ENCODE data around the gene FPGS.
"Not testable (repeated sequence)": the region's sequence is repeated elsewhere in the genome, so short reads cannot be mapped to it uniquely, and the experiment has no call there.

The FPGS gene

DNA sequence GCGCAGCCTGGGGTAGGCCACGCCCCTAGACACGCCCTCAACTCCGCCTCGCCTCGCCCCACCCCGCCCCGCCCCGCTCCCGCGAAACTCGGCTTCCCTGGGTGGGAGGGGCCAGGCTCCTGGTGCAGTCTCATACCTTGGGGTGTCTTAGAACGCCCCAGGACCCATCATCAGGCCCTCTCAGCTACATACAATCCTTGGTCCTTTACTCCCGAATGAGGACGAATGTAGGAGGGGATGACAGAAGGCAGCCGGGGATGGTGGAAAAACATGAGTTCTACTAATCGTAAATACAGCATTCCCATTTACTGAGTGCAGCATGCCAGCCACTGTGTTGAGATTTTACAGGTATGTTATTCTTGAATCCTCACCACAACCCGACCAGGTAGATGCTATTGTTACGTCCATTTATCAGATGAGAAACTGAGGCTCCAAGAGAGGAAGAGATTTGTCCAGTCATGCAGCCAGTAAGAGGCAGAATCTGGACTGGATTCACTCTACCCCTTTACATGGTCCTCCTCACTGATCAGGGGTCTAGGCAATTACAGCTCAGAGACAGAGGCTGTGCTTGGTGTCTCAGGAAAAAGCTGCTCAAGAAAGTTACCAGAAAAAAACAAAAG, 31.0 kb upstream of the FPGS start:
- DNase-seq, result no peak

DNA sequence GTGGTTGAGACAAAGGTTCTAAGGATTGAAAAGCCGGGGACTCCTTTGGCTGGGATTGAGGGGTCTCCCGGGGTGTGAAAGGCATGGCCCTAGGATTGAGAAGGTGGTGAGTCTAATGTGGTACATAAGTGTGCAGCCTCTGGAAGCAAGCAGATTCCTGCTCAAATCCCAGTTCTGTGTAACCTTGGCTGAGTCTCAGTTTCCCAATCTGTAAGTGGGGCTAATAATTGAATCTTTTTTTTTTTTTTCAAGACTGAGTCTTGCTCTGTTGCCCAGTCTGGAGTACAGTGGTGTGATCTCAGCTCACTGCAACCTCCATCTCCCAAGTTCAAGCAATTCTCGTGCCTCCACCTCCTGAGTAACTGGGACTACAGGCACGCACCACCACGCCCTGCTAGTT, 30.1 kb upstream of the FPGS start:
- DNase-seq, result no peak

DNA sequence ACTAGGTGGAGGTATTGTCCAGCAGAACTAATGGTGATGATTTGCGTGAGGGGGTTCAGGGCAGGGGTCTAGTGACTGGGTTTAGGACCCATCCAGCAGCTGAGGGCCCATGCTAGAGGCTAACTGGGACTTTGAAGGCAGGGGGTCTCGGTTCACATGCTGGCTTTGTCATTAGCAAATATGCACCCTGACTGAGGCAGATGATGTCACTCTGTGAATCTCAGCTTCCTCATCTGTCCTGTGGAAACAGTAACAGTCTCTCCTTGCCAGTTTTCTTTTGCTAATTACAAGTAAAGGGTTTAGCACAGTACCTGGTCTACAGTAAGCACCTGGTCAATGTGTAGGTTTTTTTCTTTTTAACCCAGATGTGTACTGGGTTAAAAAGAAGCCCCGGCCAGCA, 29.4 kb upstream of the FPGS start:
- DNase-seq, result no peak

DNA sequence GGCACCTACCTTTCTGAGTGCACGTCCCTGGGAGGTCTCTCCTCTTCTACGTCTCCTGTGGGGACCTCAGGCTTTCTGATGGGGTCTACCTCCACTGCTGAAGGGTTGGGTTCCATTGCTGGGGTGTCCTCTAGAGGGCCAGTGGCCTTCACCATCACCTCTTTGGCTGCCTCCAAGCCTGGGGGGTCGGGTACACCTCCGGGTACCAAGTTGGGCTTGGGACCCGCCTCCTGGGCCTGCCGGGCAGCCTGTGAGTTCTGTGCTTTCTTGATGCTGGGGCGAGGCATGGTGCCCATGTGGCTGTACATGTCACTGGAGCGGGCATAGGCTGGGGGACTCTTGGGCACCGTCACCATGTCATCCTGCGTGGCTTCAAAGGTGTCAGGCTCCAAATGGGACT, 28.7 kb upstream of the FPGS start:
- no peak for DNase-seq

DNA sequence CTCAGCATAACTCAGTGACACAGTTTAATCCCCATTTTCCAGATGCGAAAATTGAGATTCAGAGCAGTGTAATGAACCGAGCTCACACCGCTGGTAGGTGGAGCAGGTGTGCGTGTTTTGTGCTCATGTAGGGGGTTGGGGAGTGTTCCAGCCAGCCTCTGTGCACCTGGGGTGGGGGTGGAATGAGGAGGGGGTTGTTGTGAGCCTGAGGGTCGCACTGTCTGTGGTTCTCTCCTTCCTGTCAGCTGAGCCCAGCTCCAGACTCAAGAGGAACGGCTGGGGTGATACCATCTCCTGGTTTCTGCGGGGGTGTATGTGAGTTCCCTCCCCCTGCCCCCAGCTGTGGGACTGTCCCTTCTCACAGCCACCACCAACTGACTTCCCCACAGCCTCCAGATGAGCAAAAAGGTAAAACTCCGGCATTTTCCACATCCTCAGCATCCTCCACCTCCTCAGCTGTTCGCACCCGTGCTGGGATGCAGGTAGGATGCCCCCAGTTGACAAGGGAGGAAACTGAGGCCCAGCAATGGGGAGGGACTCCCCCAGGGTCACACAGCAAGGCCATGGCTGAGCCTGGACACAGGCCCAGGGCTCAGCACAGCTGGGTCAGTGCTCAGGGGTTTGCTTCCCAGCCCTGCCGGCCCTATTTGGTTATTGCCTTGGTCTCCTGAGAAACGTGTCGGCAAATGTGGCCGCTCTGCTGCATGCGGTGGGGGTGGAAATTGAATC, 26.3 kb upstream of the FPGS start:
- no peak for DNase-seq

DNA sequence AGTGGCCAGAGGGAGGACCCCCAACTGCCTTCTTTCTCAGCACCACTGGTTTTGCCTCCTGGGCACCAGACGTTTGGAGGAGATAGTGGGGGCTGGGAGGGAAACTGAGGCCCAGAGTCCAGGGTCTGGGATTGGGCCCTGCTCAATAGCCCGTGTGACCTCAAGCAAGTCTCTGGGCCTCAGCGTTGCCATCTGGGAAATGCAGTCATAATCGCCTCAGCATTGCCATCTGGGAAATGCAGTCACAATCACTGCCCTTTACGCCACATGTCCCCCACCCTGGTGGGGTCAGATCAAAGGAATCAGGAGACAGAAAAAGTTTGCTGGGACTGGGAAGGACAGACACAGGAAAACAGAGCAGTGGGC, 25.8 kb upstream of the FPGS start:
- DNase-seq, result no peak

DNA sequence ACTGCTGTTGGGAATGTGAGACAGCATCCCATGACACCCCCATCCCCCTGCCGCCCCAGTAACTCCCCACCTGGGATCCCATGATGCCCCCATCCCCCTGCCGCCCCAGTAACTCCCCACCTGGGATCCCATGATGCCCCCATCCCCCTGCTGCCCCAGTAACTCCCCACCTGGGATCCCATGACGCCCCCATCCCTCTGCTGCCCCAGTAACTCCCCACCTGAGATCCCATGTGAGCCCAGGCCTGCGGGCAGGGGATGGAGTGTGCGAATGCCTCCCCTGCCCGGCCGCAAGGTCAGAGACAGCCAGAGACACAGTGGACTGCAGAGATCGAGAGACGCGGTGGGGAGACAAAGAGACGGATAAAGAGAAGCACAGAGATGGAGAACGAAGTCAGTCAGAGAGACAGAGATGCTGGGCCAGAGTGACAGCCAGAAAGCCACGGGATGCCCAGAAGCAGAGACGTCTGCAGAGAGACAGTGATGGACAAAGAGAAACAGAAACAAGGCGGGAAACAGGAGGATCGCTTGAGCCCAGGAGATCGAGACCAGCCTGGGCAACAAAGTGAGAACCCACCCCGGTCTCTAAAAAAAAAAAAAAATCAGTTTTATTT, 25.2 kb upstream of the FPGS start:
- no peak for DNase-seq

DNA sequence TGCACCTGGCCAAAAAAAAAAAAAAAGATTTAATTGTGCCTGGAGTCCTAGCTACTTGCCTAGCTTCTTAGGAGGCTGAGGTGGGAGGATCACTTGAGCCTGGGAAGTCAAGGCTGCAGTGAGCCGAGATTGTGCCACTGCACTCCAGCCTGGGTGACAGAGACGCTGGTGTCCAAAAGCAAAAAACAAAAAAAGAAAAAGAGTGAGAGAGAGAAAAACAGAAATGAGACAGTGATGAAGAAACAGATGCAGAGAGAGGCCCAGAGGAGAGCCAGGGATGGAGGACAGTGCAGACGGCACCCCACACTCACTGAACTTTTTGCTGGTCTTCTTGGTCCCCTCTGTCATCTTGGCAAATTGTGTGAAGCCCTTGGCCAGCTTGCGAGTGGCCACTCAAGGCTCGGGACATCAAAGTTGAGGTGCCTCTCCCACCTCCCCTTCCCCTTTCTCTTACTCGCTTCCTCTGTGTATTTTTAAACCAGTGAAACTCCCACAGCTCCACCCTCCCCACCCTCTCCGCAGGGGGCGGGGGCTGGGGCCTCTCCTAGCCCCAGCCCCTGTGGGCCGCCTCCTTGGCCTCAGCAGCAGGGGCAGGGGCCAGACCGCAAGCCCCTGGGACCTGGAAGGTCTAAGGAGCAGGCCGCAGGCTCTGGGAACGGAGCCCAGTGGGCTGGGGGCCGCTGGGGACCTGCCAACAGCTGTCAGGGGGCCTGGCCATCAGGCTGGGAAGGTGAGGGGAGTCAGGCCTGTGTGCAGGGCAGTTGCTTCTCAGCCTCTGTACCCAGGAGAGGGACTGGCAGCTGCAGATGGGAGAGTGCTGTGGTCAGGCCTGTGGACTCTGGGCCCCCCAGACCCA, 24.2 kb upstream of the FPGS start, which contains the start of gene SH2D3C:
Gene SH2D3C (minus strand): TSS at position 387 of the 856 bp plus-strand sequence. CDS start 39 bp downstream, at position 348.
- no peak for DNase-seq

DNA sequence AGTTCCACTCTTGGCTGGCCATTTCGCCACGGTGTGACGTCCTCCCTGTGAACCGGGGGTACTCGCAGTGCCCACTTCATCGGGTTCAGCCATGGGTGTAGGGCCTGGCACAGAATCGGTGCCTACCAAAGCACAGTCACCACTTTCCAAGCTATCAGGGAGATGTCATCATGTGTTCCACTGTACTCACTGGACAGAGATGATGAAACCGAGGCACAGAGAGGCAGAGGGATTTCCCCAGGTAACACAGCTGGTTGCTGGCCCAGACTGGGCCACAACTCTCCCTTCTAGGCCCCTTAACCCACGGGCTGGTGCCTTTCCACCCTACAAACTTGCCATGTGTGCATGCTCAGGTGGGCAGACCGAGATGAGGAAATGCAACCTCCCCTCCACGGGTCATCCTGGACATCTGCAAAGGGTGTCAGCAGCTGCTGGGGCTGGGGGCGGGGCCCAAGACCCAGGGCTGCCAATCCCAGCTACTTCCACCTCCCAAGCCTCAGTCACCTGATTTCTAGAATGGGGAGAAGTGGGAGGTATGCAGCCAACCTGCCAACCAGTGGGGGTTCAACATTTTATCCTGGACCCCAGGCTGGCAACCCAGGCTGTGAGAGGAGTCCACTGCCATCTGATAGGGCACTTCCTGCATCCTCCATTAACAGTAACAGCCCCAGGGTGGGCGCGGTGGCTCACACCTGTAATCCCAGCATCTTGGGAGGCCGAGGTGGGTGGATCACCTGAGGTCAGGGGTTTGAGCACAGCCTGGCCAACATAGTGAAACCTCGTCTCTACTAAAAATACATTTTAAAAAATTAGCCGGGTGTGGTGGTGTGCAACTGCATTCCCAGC, 23.3 kb upstream of the FPGS start:
- no peak for DNase-seq

DNA sequence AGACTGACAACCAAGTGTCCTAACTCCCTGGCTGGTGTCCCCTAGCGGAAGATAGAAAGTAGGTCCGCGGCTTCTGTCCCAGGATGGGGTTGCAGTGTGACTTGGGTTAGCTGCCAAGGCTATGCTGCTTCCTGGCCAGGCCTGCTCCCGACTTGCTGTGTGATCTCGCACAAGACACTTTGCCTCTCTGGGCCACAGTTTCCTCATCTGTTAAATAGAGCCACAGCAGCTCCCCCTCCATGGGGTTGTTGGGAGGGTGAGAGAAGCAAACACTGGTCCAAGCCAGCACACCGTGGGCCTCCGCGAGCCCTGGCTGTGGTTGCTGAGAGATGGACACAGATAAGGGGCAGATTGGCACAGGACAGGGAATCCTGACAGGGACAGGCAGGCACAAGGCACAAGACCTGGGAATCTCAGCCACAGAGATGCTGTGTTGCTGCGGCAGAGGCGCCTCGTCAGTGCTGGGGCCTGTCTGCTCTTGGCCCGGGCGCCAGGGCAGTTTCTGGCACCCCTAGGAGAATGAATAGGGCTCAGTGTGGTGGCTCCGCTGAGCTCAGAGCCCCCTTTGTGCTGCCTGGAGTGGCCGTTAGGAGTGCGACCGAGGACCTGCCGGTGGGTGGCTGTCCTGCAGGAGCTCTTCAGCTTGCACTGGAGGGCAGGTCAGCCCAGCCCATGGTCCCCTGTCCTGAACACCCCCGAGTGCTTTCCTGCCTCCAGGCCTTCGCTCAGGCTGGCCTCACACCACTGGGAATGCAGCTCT, 22.4 kb upstream of the FPGS start:
- DNase-seq, result no peak

DNA sequence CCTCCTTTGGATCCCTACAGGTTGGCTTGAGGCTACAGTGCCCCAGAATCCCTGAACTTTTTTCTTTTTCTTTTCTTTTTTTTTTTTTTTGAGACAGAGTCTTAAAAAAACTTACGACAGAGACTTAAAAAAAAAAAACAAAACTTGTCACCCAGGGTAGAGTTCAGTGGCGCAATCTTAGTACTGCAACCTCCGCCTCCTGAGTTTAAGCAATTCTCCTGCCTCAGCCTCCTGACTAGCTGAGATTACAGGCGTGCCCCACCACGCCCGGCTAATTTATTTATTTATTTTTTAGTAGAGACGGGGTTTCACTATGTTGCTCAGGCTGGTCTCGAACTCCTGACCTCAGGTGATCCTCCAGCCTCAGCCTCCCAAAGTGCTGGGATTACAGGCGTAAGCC, 21.8 kb upstream of the FPGS start:
- not testable (repeated sequence) for DNase-seq

DNA sequence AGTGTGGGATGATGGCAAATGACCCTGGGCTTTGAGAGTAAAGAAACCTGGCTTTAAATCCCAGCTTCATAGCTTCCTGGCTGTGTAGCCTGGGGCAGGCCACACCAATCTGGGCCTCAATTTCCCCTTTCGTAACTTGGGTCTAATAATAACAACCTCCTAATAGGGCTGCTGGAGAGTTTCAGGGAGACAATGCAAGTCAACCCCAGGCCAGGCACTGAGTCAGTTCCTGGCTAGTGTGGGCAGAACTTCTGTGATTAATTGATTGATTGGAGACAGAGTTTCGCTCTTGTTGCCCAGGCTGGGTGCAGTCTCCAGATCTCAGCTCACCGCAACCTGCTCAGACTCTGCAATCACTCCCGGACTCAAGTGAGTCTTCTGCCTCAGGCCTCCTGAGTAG, 20.9 kb upstream of the FPGS start:
- no peak for DNase-seq

DNA sequence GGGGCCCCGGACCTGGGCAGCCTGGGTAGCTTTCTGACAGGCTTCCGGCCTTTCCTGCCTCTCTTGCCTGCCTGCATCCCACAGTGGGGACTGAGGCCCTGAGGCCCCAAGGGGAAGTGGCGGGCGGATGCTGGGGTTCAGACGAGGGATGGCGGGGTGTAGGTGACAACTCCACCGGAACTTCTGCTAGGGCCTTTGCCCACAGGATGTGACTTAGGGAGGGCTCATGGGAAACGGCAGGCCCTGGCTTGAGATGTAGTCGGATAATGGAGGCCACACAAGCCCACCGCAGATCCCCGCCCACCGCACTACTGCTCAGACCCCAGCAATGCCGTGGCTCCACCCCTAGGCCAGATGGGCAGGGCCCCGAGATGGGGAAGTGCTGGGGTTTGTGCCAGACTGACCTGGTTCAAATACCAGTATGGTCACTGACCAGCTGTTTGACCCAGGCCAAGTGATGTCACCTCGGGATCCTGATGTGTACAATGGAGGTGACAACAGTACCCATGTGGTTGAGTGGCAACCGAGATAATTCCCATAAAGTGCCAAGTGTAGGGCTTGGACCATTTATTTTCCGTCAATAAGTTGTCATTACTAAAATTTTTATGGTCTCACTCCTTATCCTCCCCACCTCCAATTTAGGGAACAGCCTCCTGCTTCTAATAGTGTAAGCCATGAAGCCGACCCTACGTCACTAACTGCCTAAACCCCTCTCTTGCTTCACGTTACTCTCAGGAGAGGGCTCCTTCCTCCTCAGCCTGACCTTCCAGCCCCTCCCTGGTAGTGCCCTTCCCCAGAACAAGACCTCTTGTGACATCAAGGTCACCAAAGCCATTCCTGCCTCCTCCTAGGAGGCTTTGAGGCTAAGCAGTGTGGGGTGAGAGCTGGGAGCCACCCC, 19.3 kb upstream of the FPGS start:
- DNase-seq, result no peak

DNA sequence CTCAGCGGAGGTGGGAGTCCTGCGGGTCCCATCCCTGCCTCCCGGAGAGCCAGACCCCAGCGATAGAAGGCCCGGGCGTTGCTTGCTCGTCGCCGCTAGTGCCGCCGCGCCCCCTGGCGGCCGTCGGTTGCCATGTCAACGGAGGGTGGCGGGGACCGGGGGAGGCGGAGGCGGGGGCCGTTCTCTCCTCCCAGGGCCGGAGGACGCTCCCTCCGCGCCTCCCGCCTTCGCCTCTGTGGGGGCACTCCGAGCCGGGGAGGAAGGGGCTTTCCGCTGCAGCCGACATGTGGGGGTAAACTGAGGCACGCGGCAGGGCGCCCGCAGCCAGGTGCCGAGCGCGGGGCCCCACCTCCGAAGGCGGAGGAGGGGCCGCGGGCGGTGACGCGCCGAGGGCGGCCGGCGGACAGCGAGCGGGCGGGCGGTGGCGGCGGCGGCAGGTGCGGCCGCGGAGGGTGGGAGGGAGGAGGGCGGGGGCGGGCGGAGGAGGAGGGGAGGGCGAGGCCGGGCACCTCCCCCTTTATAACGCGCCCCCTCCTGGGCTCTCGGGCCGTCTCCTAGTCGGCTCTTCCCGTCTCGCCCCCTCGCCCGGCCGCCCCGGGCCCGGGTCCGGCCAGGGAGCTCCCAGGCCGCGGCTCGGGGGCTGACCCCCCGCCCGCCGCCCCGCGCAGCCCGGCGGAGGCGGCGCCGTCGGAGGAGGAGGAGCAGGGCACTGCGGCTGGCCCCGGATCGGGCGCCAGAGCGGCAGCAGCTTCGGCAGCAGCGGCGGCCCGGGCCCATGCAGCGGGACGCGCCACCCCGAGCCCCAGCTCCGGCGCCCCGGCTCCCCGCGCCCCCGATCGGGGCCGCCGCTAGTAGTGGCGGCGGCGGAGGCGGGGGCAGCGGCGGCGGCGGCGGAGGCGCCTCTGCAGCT, 17.4 kb upstream of the FPGS start:
- DNase-seq, result peak; percentile 71

DNA sequence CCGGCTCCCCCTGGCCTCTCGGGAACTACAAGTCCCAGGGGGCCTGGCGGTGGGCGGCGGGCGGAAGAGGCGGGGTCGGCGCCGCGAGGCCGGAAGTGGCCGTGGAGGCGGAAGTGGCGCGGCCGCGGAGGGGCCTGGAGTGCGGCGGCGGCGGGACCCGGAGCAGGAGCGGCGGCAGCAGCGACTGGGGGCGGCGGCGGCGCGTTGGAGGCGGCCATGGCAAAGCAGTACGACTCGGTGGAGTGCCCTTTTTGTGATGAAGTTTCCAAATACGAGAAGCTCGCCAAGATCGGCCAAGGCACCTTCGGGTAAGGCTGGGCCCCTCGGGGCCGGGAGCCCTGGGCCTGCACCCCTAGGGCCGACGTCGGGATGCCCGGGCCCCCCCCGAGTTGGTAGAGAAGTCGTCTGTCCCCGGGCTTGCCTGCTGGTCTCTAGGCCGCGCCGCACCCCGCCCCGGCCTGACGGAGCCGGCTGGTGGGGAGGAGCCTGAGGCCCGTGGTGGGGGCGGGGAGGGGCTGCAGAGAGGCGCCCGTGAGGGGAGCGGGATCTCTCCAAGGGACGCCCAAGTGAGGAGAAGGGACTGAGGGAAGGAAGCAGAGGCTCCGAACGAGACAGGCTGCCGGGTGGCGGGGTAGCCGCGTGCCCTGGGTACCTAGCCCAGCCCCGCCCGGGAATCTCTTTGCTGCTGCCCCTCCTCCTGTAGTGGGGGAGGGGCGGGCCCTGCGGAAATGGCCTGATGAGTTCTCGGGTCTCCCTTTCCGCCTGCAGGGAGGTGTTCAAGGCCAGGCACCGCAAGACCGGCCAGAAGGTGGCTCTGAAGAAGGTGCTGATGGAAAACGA, 16.5 kb upstream of the FPGS start, which contains the start of gene CDK9:
Gene CDK9 (plus strand): TSS at position 102 of the 840 bp plus-strand sequence. CDS start 115 bp downstream, at position 217.
- peak; percentile 79 for DNase-seq

DNA sequence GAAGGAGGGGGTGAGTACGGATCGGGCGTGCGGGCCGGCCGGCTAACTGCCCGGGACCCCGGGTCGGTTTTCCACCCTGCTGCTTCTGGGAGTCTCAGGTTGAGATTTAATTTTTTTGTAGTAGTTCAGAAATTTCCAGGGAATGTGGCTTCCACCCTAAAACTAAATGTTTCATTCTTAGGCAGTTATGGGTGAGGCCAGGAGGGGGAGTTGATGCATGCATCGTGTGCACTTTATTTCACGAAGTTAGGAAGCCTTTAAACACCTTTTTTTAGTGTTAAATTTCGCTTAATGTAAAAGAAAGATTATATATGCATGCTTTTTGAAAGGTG, 15.9 kb upstream of the FPGS start:
- no peak for DNase-seq

DNA sequence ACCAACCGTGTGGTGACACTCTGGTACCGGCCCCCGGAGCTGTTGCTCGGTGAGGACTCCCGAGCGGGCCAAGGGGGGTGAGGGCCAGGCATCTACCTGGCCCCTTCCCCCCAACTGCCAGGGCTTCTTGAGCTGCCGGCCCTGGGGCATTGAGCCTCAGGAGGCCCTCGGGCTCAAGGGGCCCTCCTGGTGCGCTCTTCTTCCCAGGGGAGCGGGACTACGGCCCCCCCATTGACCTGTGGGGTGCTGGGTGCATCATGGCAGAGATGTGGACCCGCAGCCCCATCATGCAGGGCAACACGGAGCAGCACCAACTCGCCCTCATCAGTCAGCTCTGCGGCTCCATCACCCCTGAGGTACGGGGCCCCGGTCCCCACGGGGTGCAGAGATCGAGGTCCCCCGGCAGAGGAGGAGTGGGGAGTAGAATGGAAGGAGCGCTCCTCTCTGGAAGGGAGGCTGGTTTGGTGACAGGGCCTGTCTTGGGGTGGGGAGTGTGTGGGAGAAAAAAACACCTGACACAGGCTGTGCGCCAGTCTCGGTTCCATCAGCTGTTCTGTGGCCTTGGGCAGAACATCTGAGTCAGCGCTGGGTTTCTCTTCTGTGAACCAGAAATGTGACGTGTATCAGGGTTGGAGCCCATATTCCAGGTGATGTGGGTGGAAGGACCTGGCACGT, 14.2 kb upstream of the FPGS start:
- DNase-seq, result no peak

DNA sequence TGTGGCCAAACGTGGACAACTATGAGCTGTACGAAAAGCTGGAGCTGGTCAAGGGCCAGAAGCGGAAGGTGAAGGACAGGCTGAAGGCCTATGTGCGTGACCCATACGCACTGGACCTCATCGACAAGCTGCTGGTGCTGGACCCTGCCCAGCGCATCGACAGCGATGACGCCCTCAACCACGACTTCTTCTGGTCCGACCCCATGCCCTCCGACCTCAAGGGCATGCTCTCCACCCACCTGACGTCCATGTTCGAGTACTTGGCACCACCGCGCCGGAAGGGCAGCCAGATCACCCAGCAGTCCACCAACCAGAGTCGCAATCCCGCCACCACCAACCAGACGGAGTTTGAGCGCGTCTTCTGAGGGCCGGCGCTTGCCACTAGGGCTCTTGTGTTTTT, 13.5 kb upstream of the FPGS start:
- no peak for DNase-seq

All from NCI-H1105 treated with DMSO at 0.1 percent for 48 hours (cell line).